ENCODE measurements around the gene GRIN3B. TPM values are rescaled to one million over a fixed set of nuclear protein-coding genes. Genes with fewer than 3 reads are reported as not detected.

Gene GRIN3B
- total RNA-seq, 6 donors from 2014 or later = 0.06 to 18.9 (median 5.6) TPM

DNA sequence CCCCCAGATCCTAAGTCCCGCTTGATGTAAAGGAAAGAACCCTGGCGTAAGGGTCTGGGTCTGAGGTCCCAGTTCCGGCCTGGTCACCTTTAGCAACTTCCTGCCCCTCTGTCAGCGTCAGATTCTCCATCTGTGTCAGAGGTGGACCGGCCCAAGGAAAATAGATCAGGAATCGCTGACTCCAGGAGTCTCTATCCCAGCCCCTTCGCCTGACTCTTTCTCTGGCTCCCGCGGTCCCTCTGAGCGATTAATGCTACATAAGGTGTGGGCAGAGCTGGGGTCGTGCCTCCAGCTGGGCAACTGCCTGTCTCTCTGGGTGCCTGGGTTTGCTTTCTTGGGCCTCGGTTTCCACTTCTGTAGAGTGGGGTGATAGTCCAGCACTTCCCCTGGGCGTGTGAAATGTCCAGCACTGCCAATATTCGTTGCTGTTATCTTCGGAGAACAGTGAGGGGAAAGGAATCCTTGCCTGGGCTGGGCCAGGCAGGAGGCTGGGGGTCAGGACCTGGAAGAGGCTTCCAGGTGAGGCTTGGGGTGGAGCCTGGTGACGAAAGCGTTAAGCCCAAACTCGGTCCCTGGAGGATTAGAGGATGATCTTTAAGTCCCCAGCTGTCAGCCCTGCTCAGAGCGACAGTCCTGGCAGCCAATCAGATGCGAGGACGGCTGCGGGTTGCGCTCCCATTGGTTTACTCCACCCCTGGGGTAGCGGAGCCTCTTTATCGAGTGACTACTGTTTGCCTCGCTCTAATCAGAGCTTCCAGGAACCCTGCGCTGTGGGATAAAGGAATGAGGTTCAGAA lies 40.5 kb downstream of the GRIN3B start:
- TF ChIP-seq EP300 (IDR thresholded peaks at IDR 0.05) = no peak
- no peak for TF ChIP-seq POLR2A (IDR thresholded peaks at IDR 0.05)
- TF ChIP-seq, protein P1, sequence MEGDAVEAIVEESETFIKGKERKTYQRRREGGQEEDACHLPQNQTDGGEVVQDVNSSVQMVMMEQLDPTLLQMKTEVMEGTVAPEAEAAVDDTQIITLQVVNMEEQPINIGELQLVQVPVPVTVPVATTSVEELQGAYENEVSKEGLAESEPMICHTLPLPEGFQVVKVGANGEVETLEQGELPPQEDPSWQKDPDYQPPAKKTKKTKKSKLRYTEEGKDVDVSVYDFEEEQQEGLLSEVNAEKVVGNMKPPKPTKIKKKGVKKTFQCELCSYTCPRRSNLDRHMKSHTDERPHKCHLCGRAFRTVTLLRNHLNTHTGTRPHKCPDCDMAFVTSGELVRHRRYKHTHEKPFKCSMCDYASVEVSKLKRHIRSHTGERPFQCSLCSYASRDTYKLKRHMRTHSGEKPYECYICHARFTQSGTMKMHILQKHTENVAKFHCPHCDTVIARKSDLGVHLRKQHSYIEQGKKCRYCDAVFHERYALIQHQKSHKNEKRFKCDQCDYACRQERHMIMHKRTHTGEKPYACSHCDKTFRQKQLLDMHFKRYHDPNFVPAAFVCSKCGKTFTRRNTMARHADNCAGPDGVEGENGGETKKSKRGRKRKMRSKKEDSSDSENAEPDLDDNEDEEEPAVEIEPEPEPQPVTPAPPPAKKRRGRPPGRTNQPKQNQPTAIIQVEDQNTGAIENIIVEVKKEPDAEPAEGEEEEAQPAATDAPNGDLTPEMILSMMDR (IDR thresholded peaks at IDR 0.05) = no peak
- TF ChIP-seq POLR2AphosphoS5 (IDR thresholded peaks at IDR 0.05) = no peak
- peak overlapping the region; percentile 64 to 74 (median 66) for H3K4me3 ChIP-seq
- DNase-seq (peak; percentile 92 to 93), ATAC-seq (ENCODE audit: low FRiP score in 2 of 2) (peak; percentile 75 to 83)
- H3K4me1 ChIP-seq = peaks cover 21 to 46% (median 38%) of the 10 kb centered on the region in 4 donors
- no peaks in the 10 kb centered on the region for H3K9me3 ChIP-seq
- 3% methylated on average over 15 to 27 of the region's 27 CpGs for WGBS, 2 donors
- H3K27ac ChIP-seq = peak overlapping the region in 3 of 4 donors; percentile 62 to 86 (median 77)
- peaks cover 7 to 27% (median 19%) of the 10 kb centered on the region in 4 donors for H3K36me3 ChIP-seq
- no peaks in the 10 kb centered on the region for H3K27me3 ChIP-seq

DNA sequence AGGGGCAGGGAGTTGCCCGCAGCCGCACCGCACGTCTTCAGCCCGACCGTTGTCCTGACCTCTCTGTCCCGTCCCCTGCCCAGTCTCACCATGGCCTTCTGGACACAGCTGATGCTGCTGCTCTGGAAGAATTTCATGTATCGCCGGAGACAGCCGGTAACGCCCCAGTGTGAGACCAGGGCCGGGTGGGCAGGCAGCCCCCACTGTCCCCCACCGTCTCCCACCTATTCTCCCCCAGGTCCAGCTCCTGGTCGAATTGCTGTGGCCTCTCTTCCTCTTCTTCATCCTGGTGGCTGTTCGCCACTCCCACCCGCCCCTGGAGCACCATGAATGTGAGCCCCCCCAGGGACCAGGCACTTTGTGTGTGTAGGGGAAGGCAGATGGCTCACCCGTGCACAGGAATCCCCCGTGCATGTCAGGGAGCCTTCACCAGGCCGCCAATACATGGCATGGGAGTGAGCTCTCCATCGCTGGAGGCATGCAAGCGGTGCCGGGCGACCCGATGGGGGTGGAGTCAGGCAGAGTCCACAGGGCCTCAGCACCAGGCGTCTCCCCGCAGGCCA lies 41.1 kb downstream of the GRIN3B start:
- TF ChIP-seq, protein P1 (IDR thresholded peaks at IDR 0.05) = no peak
- TF ChIP-seq EP300 (IDR thresholded peaks at IDR 0.05) (no peak), POLR2A (IDR thresholded peaks at IDR 0.05) (no peak), POLR2AphosphoS5 (IDR thresholded peaks at IDR 0.05) (no peak)
- DNase-seq (no peak), ATAC-seq (ENCODE audit: low FRiP score in 2 of 2) (no peak)
- no peaks in the 10 kb centered on the region for H3K9me3 ChIP-seq
- peak overlapping the region in 2 of 4 donors; percentile 77 to 86 for H3K27ac ChIP-seq
- 48 to 55% methylated on average over 13 to 26 of the region's 26 CpGs for WGBS, 2 donors
- H3K36me3 ChIP-seq = peaks cover 3 to 20% (median 13%) of the 10 kb centered on the region in 4 donors
- peaks cover 21 to 46% (median 38%) of the 10 kb centered on the region in 4 donors for H3K4me1 ChIP-seq
- peak overlapping the region in 3 of 4 donors; percentile 64 to 74 (median 67) for H3K4me3 ChIP-seq
- H3K27me3 ChIP-seq = no peaks in the 10 kb centered on the region

DNA sequence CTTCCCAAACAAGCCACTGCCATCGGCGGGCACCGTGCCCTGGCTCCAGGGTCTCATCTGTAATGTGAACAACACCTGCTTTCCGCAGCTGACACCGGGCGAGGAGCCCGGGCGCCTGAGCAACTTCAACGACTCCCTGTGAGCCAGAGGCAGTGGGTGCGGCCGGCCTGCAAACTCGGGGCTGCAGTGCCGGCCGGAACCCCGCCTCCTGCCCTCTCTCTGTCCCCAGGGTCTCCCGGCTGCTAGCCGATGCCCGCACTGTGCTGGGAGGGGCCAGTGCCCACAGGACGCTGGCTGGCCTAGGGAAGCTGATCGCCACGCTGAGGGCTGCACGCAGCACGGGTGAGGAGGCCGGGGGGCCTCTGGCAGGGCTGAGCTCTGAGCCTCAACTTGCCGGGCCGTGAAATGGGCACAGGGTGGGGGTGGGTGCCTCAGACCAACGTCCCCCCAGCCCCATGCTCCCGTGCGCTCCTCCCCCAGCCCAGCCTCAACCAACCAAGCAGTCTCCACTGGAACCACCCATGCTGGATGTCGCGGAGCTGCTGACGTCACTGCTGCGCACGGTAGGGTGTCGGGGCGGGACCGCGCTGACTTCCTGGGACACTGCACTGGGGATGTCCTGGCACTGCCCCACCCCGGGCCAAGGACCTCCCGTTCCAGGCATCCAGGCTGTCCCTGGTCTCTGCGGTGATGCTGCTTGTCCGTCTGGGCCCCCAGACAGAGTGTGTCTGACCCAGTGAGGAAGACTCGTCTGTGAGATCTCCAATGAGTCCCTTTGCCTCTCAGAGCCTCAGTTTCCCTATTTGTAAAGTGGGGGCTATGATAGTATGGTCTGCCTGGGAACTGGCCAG lies 41.8 kb downstream of the GRIN3B start:
- H3K27ac ChIP-seq = no peak overlapping the region
- DNase-seq (peak in 1 of 2 donors; percentile 86), ATAC-seq (ENCODE audit: low FRiP score in 2 of 2) (no peak)
- H3K36me3 ChIP-seq = peaks cover 0 to 16% (median 8%) of the 10 kb centered on the region in 4 donors
- peaks cover 21 to 46% (median 38%) of the 10 kb centered on the region in 4 donors for H3K4me1 ChIP-seq
- TF ChIP-seq EP300 (IDR thresholded peaks at IDR 0.05) (no peak), POLR2AphosphoS5 (IDR thresholded peaks at IDR 0.05) (no peak), POLR2A (IDR thresholded peaks at IDR 0.05) (no peak)
- TF ChIP-seq, protein P1 (IDR thresholded peaks at IDR 0.05) = no peak
- H3K4me3 ChIP-seq = no peak overlapping the region
- H3K27me3 ChIP-seq = no peaks in the 10 kb centered on the region
- H3K9me3 ChIP-seq = no peaks in the 10 kb centered on the region
- 68 to 80% methylated on average over 13 to 20 of the region's 43 CpGs for WGBS, 2 donors

DNA sequence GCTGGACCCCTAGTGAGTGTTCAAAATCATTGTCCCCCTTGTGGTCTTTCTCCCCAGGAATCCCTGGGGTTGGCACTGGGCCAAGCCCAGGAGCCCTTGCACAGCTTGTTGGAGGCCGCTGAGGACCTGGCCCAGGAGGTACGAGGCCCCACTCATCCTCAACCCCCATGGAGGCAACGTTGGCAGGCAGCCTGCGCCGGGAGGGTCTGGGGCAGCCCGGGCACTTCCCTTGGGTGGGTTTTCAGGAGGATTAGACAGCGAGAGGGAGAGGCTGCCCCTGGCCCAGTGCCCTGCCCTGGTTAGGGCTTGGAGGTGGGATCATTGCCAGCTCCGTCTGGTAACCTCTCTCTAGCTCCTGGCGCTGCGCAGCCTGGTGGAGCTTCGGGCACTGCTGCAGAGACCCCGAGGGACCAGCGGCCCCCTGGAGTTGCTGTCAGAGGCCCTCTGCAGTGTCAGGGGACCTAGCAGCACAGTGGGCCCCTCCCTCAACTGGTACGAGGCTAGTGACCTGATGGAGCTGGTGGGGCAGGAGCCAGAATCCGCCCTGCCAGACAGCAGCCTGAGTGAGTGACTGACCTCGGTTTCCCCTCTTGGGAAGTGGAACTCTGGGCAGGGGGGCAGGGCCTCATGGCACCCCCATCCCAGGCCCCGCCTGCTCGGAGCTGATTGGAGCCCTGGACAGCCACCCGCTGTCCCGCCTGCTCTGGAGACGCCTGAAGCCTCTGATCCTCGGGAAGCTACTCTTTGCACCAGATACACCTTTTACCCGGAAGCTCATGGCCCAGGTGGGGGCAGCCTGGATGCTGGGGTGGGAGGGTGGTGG lies 42.7 kb downstream of the GRIN3B start:
- WGBS, 2 donors = 67 to 75% methylated on average over 12 to 14 of the region's 23 CpGs
- Histone ChIP-seq H3K27ac (no peak overlapping the region), H3K27me3 (no peaks in the 10 kb centered on the region), H3K4me3 (no peak overlapping the region), H3K9me3 (no peaks in the 10 kb centered on the region), H3K36me3 (peaks cover 0 to 13% (median 6%) of the 10 kb centered on the region in 4 donors), H3K4me1 (peaks cover 21 to 41% (median 36%) of the 10 kb centered on the region in 4 donors)
- no peak for ATAC-seq (ENCODE audit: low FRiP score in 2 of 2)
- TF ChIP-seq POLR2A (IDR thresholded peaks at IDR 0.05) (no peak), EP300 (IDR thresholded peaks at IDR 0.05) (no peak), POLR2AphosphoS5 (IDR thresholded peaks at IDR 0.05) (no peak)
- TF ChIP-seq, protein P1 (IDR thresholded peaks at IDR 0.05) = no peak
- DNase-seq = peak in 1 of 2 donors; percentile 75
